GM19193 (cell line): Measurements from ENCODE around the gene GLE1.
A peak's percentile ranks its signal among the peaks of the same experiment; 100 is the strongest.

Experiments used
- POLR2A ChIP-seq: IDR thresholded peaks from 4 replicates; pipeline ENCODE4 v1.6.1; 2011; ENCODE audit not compliant: insufficient read depth, insufficient read length; ENCODE audit errors: extremely low read depth

Gene GLE1

GRCh38 chr9:128523199-128523925 is 18.8 kb downstream of the GLE1 start:
- no peak for TF ChIP-seq POLR2A

GRCh38 chr9:128526720-128527119 is 22.2 kb downstream of the GLE1 start:
- no peak for TF ChIP-seq POLR2A

GRCh38 chr9:128528445-128529160 is 24.1 kb downstream of the GLE1 start:
- no peak for TF ChIP-seq POLR2A

GRCh38 chr9:128529191-128529590 is 24.7 kb downstream of the GLE1 start:
- TF ChIP-seq POLR2A, result no peak

- no peak for TF ChIP-seq POLR2A
Measured at GRCh38 chr9:128532581-128532980, 28.1 kb downstream of the GLE1 start.

- TF ChIP-seq POLR2A, result no peak
Measured at GRCh38 chr9:128540634-128541360, 36.3 kb downstream of the GLE1 start.

- no peak for TF ChIP-seq POLR2A
Measured at GRCh38 chr9:128546504-128546903, 42.0 kb downstream of the GLE1 start.

- no peak for TF ChIP-seq POLR2A
Measured at GRCh38 chr9:128548876-128549275, 44.4 kb downstream of the GLE1 start.

GRCh38 chr9:128550226-128550625 is 45.7 kb downstream of the GLE1 start:
- no peak for TF ChIP-seq POLR2A

GRCh38 chr9:128550770-128551656 is 46.5 kb downstream of the GLE1 start:
- no peak for TF ChIP-seq POLR2A

- TF ChIP-seq POLR2A, result no peak
Measured at GRCh38 chr9:128551657-128552152, 47.2 kb downstream of the GLE1 start.

- peak; percentile 99 for TF ChIP-seq POLR2A
Measured at GRCh38 chr9:128552153-128552743, 47.7 kb downstream of the GLE1 start, which contains the start of gene SPTAN1. SPTAN1 (plus strand) TSS chr9:128552587; CDS start chr9:128566741, 14,154 bp downstream.

- no peak for TF ChIP-seq POLR2A
Measured at GRCh38 chr9:128552744-128553440, 48.4 kb downstream of the GLE1 start.

- TF ChIP-seq POLR2A, result no peak
Measured at GRCh38 chr9:128553728-128554127, 49.2 kb downstream of the GLE1 start.
